Activated T-cell treated with anti-CD3 and anti-CD28 coated beads for 24 hours (primary cell): ENCODE data around the gene IZUMO1R.
"Not testable (repeated sequence)": the region's sequence is repeated elsewhere in the genome, so short reads cannot be mapped to it uniquely, and the experiment has no call there.

ENCODE experiments used
- DNase-seq: peaks from one replicate; pipeline ENCODE4 v3.0.0-alpha.2; 2020; ENCODE audit warnings: low read depth

The IZUMO1R gene

DNA sequence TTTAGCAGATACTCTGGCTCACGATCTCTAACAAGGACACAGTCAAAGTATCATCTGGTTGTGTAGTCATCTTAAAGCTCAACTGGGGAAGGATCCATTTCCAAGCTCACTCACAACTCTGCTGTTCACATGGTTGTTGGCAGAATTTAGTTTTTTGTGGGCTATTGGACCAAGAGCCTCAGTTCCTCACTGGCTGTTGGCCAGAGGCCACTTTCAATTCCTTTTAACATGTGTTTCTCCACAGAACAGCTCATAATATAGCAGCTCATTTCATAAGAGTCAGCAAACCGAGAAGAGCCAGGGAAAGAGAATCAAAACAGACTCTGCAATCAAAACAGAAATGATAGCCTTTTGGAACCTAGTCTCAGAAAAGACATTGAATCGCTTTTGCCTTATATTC is 22.6 kb downstream of the IZUMO1R start:
- DNase-seq: no peak

DNA sequence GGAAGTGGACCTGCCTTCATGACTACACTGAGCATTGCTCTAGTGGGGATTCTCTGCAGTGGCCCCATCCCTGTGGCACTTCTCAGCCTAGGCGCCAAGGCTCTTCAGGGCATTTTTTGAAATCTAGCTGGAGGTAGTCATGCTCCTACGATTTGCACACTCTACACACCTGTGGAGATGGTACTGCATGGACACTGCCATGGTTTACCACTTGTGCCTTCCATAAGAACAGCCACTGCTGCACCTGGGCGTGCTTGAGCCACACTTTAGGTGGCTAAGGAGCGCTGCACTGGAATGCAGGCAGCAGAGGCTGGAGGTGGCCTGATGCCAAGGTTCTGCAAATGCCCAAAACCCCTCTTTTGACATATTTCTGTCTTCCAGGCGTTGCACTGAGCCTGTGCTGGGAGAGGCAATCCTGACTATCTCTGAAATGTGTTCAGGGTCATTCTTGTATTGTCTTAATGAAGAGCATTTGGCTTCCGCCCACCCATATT is 24.3 kb downstream of the IZUMO1R start:
- DNase-seq: no peak

- no peak for DNase-seq
These were observed 25.1 kb downstream of the IZUMO1R start for GRCh38 chr11:94329501-94329900.

DNA sequence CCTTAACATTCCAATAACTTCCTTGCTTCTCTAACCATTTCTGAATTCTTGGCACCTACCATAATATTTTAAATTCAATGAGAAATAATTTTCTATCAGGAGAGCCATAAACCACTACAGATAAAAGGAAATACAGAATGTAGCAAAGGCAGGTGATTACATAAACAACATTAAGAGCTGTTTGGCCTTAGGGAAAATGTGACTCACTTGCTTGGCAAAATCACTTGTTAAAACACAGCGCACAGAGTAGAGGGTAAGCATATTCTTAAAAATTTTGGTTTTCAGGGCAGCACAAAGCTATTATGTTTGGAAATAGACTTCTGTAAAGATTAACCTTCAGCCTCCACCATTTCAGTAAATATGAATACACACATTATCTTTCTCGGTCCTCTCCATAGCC is 26.4 kb downstream of the IZUMO1R start:
- no peak for DNase-seq

GRCh38 chr11:94332814-94333213 is 28.4 kb downstream of the IZUMO1R start:
- no peak for DNase-seq

DNA sequence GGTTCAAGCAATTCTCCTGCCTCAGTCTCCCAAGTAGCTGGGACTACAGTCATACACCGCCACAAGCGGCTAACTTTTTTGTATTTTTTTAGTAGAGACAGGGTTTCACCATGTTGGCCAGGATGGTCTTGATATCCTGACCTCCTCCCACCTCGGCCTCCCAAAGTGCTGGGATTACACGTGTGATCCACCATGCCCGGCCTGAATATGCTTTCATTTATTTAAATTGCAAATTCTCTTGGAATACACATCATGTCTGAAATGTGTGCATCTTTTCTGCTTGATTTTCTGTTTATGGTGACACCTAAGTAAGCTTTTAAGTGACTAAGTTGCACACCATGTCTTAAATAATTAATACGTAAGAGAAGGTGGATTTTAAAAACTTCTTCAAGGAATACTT is 31.7 kb downstream of the IZUMO1R start:
- no peak for DNase-seq

GRCh38 chr11:94338651-94339050 is 34.3 kb downstream of the IZUMO1R start:
- DNase-seq: no peak

DNA sequence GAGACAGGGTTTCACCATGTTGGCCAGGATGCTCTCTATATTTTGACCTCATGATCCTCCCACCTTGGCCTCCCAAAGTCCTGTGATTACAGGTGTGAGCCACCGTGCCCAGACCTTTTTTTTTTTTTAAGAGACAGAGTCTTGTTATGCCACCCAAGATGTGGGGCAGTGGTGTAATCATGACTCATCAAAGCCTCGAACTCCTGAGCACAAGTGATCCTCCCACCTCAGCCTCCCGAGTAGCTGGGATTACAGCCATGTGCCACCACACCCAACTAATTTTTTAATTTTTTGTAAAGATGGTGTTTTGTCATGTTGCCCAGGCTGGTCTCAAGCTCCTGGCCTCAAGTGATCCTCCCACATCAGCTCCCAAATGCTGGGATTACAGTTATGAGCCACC is 37.9 kb downstream of the IZUMO1R start:
- DNase-seq: no peak

DNA sequence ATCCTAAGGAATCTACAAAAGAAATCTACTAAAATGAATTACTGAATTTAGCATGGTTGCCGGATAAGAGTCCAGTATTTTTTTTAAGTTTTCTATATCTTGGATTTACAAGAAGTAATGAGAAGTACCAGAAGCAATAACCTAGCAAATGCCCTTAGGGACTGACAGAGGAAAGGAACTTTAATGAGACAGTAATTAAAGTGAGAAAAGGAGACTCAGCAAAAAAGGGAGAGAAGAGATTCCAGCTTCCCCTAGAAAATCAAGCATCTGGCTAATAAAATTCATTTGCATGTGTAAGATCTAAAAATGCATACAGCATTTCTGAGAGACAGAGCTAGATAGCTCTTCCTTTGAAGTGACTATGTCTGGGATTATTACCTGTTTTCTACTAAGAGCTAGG is 39.1 kb downstream of the IZUMO1R start:
- no peak for DNase-seq

DNA sequence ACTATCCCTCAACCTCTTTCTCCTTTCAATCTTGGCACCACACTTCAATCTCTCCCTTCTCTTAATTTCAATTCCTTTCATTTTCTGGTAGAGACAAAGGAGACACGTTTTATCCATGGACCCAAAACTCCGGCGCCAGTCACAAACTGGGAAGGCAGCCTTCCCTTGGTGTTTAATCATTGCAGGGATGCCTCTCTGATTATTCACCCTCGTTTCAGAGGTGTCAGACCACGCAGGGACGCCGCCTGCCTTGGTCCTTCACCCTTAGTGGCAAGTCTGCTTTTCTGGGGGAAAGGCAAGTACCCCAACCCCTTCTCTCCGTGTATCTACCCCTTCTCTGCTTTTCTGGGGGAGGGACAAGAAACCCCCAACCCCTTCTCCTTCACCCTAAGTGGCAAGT is 41.9 kb downstream of the IZUMO1R start:
- DNase-seq: not testable (repeated sequence)

- DNase-seq: not testable (repeated sequence)
These were observed 46.6 kb downstream of the IZUMO1R start for GRCh38 chr11:94350850-94351563.
